Stimulated activated CD8-positive, alpha-beta memory T cell treated with anti-CD3 and anti-CD28 coated beads, Interleukin-2, amount 100 ng/mL, for 1 hour (primary cell): Measurements from ENCODE around the gene C3orf62.

Experiments
- DNase-seq, 2 donors: peaks; one replicate each; pipeline ENCODE4 v3.0.0-alpha.2; 2020; ENCODE audit warnings: low read depth in 2 of 2

The C3orf62 gene

DNA sequence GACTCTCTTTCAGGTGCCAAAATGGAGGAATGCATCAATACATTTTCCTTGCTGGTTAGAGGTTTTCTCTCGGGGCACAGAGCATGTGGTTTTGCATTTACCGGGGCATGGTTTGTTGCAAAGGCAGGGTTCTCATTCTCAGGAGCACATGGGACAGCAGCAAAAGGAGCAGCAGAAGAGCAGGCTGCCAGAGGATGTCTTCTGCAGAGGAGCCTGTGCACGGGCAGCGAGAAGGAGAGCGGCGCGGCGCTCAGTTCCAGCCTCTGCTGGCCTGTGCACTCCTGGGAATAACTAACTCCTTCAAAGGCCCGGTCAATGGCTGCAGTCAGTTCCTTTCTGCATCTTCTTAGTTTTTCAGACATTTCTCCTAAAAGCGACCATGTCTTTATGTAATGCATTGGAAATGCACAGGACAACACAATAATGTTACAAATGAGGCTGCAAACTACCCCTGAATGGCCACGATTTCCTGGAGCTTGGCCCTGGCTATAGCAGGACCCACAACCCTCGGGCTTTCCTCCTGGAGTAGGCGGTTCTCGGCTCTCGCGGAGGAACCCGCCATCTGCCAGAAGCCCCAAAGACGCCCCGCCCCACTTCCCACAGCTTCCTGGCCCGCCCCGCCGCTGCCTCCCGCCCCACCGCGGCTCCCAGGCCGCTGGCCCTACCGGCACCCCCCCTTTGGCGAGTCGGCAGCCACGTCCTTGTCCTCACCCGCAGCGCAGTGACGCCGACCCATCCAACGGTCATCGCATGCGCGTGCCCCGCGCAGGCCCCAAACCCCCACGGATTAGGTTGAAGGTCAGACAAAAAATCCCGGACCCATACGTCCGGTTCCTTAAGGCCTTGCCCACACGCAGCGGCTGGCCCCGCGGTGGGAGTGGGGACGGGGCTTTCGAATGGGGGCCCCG, at the start of gene C3orf62:
Gene C3orf62, minus strand, starts transcription at position 758 of the 908 bp plus-strand sequence. Its CDS starts 360 bp downstream, at position 398.
- DNase-seq: peak; percentile 37 to 55

DNA sequence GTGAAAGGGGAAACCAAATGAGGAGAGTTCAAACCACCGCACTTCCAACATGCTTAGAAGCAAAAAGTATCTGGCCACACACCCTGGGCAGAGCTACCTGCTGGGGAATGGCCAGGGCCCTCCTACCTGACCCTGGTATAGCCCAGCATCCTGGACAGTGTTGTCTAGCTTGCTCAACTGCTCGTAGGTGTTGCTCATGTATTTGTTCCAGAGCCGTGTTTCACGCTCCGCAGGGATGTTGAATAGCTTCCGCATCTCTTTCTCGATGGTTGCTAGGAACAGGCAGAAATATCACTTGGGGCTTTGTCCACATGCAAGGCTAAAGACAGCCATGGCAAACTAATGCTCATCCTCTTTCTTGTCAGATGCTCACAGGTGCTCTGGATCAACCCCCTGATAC, 47.7 kb upstream of the C3orf62 start:
- no peak for DNase-seq

DNA sequence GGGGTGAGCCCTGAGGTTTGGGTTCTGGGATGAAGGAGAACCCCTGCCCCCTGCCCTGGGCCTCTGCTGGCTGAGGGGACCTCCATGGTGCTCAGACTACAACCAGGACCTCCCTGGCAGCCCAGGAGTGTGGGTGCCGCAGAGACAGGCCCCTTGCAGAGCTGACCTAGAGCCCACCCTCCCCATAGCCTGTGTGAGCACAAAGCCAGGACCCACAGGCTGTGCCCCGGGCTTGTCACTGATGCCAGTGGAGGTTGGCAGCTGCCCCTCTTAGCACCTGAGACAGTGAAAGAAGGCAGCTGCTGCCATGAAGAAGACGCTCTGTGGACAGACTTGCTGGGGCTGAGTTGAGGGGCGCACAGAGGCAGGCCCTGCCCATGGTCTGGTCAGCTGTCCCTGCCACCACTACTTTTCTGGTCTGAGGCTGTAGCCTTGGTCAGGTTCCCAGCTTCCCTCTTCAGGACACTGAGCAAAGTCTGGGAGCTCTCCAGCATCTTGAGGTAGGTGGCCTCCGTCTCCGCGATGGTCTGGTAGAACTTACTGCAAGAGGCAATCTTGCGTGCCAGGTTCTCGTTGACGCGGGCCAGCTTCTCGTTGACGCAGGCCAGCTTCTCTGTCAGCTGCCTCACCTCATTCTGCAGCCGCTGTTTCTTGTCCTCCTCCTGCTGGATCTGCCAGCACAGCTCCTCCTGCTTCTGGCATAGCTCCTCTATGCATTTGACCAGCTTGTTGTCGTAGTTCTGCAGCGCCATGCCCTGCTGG, 39.8 kb upstream of the C3orf62 start:
- no peak for DNase-seq

DNA sequence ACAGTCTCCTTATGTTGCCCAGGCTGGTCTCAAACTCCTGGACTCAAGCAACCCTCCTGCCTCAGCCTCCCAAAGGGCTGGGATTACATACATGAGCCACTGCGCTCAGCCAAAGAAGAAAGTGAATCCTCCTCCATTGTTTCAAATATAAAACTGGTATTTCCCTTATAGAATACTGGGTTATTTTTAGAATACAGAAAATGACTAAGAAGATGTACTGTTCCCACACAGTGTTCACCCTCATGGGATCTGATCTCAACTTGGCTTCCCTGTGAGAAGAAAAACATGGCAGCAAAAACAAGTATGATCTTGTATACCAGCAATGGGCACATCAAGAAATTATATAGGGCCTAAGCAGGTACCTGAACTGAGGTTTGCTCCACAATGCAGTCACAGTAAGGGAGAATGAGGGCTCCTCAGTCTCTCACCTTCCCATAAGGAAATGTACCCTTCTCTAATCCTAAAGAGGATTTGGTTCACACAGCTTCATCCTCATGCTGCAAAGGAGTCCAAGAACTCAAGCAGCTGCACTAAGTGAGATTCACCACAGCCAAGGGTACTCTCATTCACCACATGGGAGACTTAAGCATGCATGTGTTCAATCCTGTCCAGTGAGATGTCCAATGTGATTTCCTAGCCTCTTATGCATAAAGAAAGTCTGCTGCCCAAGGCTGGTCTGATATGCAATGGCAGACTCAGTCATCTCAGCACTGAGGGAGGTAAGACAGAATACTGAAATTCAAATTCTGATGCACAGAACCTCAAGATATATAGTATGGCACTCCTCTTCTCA, 37.1 kb upstream of the C3orf62 start:
- no peak for DNase-seq

DNA sequence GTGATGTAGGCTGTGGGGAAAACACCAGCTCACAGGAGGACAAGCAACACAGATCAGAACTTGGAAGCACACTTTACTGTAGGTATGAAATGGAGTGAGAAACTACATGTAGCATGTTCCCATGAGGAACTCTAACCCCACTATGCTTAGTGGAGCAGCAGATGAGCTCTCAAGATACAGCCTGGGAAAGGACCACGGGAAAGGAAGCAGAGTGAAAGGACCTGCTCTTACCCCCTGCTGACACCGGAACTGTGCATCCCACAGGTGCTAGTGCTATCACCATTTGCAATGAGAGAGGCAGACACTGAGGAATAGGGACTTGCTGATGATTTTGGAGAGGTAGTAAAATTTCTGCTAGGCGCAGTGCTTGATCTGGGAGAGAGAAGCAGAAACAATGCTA, 34.3 kb upstream of the C3orf62 start:
- no peak for DNase-seq

DNA sequence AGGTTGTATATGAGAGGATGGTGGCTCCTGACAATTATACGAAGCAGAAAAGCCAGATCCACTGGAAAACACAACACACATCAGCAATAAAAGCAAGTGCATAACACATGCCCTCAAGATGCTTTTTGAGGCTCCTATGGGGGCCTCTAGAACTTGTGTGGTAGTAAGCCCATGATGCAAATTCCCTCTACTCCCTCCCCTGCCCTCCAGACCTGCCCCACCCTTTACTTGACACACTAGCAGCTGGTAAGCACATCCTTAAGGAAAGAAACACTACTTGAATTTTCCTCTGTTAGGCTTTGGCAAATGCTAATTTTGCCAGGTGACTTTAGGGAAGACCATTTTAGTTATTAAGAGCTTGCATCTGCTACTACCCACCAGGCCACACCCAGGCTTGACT, 33.6 kb upstream of the C3orf62 start:
- DNase-seq: no peak

DNA sequence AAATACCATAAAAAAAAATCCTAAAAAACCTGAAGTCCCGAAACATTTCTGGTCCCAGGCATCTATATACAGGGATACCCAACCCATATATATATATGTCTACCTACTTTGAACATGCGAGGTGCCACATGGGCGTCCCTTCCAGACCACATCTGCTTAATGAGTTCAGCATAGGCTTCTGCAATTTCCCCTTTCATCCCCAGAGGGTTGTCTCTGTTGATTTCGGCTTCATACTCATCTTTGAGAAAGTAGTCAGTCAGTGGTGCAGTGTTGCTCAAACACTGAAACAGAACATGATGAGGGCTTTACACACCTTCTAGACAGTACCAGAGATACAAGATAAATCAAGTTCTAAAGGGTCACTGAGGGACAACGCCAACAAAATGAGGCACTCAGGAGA, 28.6 kb upstream of the C3orf62 start:
- DNase-seq: no peak

DNA sequence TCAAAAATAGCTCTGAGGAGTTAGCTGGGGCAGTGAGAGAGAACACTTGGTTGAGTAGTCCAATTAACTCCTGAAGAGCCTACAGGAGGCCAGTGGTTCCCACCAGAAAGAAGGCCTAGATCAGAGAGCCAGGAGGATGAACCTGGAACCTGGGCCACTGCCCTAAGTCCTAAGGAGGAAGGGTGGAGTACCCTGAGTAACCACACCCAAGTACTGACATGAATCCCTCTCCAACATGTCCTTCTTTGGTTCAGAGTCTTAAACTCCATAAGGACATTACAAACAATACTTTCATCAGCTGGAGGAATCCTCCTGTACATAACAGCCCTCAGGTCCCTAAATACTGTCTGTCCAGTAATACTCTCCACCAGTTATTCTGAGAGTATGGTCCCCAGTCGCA, 25.6 kb upstream of the C3orf62 start:
- no peak for DNase-seq

DNA sequence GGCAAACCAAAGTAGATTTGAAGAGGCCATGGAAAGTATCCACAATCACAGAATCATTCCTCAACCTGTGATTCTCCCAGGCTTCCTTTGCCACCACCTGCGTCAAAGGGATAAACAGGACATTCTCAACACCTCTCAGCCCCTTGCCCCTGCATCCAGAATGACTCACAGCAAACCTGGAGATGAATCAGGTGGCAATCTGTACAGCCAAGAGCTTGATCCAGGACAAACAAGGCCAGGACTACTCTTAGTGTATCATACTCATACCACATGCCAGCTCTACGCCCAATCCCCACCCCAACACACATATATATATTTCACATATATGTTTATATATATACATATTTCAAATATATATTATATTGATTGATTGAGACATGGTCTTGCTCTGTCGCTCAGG, 23.6 kb upstream of the C3orf62 start:
- no peak for DNase-seq

DNA sequence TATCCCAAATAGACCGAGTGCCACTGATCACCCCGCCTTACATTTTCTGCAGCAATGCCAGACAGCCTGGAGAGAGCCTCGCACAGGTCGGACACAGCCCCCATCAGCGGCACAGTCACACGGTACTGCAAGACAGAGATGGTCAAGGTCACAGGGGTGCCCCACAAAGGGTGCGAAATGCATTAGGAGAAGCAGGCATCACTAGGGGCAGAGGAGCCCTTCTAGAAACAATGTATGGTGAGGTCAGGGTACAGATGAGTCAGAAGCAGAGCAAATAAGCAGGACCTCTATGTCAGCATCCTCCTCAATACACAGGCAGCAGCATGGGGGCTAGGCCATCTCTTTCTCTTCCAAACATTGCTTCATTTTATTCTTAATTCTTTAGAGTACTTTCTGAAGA, 21.5 kb upstream of the C3orf62 start:
- DNase-seq: no peak

DNA sequence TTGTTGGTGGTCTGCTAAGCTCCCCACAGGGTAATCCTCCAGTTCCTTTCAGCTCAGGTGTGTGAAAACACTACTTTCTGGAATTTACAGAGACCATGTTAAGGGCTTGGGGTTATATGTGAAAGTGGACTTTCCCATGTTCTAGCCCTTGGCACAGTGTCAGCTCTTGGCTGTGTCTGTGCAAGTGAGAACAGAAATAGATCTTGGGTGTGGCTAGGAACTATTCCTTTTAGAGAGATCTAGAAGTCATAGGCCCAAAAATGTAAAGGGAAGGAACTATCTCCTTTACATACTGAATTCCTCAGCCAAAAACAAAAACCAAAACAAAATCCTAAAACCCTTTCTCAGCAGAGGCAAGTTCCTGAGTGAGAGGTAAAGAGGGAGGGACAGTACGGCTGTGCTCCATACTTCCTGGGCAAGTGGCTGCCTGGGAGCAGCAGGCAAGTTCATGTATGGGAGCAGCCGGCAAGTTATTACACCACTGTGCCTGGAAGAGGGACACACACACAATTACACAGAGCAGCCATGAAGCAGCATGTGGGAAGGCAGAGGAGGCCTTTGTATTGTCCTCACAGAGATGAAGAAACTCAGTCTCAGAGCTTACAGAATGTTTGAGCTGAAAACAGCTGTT, 19.9 kb upstream of the C3orf62 start:
- DNase-seq: no peak

DNA sequence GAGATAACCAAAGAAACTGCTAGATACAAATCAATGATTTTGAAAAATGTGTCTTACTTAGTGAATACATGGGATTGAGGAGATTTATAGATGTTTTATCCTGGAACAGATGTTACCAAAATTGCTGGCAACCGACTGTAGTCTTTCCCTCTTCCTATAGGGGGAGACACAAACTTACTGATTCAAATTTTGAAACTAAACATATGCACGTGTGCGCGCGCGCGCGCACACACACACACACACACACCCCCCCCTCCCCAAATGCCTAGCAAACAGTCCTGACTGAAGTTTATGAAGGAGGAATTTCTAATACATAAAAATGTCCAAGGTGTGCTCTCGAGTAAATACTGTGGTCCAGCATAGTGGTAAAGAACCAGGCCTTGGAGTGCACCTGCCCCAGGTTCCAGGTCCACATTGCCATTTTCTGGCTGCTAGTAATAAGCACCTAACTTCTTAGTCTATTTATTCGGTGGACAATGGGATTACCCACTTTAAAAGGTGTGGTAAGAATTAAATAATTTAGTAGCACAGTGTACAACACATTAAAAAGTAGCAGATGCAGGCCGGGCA, 18.5 kb upstream of the C3orf62 start:
- no peak for DNase-seq

DNA sequence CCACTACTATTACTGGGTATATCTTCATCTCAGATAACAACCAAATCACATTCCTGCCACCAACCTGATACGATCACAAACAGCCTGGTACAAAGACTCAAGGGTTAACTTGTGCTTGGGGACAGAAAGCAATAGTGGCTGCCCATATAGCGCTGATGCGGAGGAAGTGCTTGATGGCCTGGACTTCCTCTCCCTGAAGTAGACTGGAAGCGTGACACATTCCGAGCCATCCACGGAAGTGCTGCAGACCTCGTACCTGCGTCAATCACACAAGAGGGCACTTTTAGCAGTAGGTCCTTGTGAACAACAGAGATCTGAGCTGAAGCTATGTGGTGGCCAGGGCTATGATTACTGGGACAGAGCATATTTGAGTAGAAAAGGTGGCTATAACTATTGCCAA, 17.3 kb upstream of the C3orf62 start:
- no peak for DNase-seq

DNA sequence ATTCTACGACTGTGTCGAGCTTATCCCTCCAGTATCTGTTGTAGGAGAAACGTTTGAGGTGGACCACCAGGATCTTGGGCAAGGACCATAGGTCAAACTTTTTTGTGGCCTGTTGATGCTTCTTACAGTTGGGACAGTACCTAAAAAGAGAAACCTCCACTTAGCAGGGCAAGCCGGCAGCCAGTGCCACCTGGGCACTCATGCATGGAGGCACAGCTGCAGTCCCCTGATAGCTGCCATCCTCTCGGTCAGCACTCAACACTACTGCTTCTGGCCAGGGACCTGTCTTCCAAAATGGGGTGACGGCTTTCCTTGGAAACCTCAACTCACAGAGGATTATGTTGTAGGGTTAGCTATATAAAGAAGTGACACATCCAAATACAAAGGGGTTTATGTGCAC, 7.0 kb upstream of the C3orf62 start:
- no peak for DNase-seq

DNA sequence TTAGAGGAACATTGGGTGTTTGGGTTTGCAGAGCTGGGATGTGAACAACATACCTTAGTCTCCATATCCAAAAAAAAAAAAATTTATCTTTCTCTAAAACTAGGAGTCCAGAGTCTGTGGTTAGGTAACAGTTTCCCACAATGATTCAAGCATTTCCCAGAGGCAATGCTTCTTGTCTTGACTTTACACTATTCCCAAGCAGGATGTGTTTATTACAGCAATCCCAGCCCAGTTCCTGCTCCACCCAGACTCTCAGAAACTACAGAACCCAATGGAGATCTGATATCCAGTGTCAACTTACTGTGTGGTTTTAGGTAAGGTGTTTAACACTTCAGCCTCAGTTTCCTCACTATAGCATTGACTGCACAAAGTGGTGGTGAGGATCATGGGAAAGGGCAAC, 2.3 kb upstream of the C3orf62 start:
- no peak for DNase-seq

DNA sequence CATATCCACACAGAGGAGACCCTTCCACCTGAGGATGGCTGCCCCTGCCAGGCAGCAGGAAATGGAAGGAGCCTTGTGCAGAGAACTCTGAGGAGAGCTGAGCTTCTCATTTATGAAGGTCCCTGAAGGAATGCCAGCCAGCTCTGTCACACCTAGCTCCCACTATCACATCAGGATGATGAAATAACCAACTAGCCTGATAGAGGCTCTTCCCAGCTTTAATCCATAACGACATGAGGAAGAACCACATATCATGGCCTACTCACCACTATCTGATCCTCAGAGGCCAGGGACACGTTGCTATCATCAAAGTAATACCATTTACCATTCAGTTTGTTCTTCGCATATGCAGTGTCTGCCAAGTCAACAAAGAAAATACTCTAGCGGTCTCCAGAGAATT, 1.5 kb upstream of the C3orf62 start:
- no peak for DNase-seq

DNA sequence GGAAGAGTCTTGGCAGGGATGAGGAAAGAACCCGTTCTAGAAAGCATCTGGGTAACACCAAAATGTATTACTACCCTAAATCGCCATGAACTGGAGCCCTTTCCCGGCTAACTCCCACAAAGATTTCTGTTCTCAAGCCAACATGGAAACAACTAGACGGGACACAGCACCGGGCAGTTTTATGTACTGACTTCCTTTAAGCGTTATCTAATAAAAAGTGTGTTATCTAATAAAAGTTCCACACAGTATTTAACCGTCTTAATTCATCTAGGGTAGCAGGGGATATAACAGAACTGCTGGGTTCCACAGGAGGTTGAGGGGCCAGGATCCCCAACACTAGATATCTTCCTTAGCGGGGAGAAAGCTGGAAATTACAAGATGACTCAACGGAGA, 347 bp upstream of the C3orf62 start:
- no peak for DNase-seq

DNA sequence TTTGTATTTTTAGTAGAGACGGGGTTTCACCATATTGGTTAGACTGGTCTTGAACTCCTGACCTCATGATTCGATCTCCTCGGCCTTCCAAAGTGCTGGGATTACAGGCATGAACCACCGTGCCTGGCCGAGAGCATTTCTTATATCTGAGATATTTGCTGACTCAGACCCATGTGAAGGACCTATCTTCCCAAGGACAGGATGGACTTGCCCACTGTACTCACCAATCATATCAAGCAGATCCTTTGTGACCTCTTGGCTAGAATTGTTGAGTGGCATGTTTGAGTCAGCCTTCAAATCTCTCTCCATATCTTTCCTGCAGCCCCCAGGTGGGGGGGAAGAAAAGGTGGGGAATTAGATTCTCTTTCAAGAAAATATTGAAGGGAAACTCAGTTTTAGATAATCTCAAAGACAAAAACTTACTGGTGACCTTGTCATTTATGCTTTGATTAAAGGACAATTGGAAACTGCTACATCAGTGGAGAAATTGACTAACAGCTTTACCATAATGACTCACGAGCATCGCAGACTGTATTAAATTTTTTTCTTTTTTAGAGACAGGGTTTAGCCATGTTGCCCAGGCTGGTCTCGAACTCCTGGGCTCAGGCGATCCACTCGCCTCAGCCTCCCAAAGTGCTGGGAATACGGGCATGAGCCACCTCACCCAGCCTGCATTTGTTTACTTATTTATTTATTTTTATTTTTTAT, 3.1 kb downstream of the C3orf62 start:
- no peak for DNase-seq

DNA sequence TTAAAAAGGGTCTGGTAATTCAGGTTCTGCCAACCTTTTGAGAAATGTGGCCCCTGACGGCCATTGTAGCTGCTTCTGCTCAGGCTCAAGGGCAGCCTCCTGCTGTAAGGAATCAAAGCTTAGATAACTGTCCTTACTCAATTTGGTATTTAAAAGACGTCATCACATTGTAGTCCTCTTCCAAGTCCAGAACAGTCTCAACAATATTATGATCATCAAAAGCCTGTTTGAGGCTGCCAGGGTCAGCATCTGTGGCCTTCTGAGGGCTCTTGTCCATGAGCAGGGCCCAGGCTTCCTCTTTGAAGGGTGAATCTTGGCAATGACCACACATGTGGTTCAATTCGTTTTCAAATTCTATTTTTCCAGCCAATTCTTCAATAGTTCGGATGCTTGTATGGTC, 6.0 kb downstream of the C3orf62 start:
- DNase-seq: no peak

DNA sequence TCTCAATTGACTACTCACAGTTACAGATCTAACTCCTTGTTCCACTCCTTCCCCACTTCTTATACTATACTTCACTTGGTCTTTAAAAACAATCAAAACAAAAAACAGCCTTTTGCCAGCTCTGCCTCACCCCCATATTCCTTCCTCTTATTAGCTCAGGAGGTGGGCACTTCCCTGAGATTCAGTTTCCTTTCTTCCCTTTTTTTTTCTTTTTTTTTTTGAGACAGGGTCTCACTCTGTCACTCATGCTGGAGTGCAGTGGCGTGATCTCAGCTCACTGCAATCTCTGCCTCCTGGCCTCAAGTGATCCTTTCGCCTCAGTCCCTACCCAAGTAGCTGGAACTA, 6.9 kb downstream of the C3orf62 start:
- DNase-seq: no peak
